OCI-LY3 (cell line): ENCODE measurements around the gene CLCN3.

ENCODE experiments used
- CTCF ChIP-seq: fragments of 200-600, 300-600 bp; sonication (generic); IDR thresholded peaks from 2 replicates; pipeline ENCODE4 v1.5.1; 2014; ENCODE audit warnings: antibody characterized with exemption, low read length, low read depth
- EZH2phosphoT487 ChIP-seq: fragments of 200-600 bp; shearing (Covaris generic); IDR thresholded peaks from 2 replicates; pipeline ENCODE4 v1.6.1; 2018; ENCODE audit warnings: antibody characterized with exemption, mixed run types, low read depth

DNA sequence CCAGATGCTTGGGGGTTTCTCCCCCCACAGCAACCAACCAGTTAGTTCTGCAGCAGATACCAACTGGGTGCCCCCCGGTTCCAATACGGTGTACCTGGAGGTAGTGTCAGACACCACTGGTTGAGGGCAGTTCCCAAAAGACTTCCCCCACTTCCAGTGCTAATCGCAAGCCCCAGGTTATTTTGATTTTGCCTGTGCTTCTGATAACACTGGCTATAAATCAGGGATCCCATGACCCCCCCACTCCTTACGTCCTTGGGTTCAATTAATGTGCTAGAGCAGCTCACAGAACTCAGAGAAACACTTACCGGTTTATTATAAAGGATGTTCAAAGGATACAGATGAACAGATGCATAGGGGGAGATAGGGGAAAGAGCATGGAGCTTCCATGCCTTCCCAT, 5.5 kb downstream of the CLCN3 start:
- TF ChIP-seq CTCF (no peak), EZH2phosphoT487 (no peak)
